ENCODE results near the gene SMIM8.

SMIM8 gene

DNA sequence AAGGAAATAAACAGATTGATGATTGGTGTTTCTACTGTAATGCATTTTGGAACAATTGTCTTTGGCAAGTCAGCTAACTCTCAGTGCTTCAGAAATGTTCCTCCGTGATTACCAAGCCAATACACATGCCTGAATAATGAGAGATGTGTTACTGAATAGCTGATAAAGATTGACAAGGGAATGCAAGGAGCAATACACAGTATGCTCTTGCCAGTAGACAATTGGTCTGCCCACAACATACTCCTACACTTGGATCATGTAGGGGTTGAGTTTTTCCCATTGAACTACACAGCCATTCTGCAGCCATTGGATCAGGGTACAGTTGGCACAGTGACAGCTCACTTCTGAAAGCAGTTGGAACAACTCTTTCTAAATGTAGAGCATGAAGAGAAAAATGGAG, 12.3 kb downstream of the SMIM8 start:
- DNase-seq (ENCODE audit: low spot score), result no peak

DNA sequence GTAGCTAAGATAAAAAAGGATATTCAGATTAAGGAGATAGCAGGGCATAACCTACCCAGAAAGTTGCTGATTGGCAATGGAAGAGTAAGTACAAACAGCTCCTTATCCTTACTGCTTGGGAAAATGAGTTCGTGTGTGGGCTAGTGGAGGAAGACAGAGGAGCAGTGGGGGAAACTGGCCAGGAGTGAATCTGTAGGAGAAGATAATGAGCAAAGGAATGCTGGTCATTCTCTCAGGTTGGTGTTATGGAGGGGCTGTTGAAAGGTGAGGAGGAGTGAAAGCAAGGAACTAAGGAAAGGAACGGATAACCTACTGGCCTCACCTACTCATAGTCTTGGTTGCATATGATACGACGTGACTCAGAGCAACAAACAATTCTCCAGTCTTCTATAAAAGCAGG, 14.0 kb downstream of the SMIM8 start:
- no peak for DNase-seq (ENCODE audit: low spot score)

GRCh38 chr6:87340230-87340629, 17.8 kb downstream of the SMIM8 start:
- no peak for DNase-seq (ENCODE audit: low spot score)

GRCh38 chr6:87341158-87341557, 18.8 kb downstream of the SMIM8 start:
- DNase-seq (ENCODE audit: low spot score), result no peak

- no peak for DNase-seq (ENCODE audit: low spot score)
Observed at GRCh38 chr6:87341899-87342298, 19.5 kb downstream of the SMIM8 start.

DNA sequence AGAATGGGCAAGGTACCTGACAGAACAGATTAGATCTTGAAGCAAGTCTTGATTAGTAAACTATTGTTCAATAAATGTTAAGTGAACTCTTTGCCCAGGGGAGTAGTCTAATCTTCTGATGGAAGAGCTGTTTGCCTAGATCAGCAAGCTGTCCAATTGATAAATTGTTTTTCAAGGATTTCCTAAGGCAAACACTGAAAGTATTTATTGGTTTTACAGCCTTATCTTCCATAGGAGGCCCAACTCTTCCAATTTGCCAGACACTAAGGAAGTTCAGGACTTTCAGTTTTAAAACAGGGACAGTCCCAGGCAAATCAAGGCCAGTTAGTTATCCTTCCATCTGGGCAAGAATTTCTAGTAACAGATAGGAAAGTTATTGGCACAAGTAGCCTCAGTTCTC, 20.4 kb downstream of the SMIM8 start:
- no peak for DNase-seq (ENCODE audit: low spot score)

- DNase-seq (ENCODE audit: low spot score), result no peak
Observed at GRCh38 chr6:87344731-87345130, 22.3 kb downstream of the SMIM8 start, which contains the start of gene C6orf163. Gene C6orf163, plus strand, starts transcription at chr6:87344813. Its CDS starts 287 bp downstream, at chr6:87345100.

DNA sequence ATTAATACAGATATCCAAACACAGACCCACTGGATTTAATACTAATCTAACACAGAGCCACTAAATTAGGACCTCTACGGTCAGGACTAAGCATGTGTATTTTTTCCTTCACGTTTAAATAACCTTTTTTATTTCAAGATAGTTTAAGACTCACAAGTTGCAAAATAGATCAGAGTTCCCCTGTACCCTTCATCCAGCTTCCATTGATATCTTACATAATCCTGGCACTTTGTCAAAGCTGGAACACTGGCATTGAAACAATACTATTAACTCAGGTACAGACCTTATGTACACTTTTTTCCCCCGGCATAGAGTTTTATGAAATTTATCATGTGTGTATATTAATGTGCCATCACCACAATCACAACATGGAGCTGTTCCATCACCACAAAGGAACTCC, 24.3 kb downstream of the SMIM8 start:
- DNase-seq (ENCODE audit: low spot score), result no peak

DNA sequence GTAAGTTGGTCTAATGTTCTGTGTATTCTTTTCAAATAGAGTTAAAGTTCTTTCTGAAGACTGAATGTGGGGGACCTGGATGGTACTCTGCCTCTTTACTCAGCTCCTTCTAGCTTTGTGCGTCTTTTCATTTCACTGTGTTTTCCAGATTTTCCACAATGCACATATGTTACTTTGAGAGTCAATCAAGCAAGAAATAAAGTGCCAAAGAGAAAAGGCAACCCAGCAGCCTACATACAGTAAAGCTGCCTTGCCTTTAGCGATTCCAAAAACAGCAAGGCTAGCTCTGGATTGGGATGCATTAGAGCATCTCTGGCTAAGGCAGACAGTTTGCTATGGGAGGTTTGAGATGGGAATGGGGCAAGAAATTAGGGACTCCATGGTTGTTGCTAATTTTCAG, 27.5 kb downstream of the SMIM8 start:
- DNase-seq (ENCODE audit: low spot score), result no peak

DNA sequence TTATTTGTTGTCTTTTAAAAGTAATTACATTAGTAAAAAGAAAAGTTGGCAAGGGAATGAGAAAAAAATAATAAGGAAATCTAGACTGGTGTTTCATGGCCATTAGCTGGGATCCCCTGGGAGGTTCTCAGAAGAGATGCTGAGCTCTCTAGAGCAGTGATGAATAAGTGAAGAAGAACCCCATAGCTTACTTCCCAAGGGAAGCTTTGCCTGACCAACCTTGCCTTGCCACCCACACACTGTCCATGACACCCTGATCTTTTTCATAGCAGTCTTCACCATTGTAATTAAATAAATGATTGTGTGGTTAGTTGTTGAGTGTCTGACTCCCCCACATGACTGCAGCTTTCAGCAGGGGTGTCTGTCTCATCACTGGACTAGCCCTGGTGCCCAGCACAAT, 28.1 kb downstream of the SMIM8 start:
- no peak for DNase-seq (ENCODE audit: low spot score)

DNA sequence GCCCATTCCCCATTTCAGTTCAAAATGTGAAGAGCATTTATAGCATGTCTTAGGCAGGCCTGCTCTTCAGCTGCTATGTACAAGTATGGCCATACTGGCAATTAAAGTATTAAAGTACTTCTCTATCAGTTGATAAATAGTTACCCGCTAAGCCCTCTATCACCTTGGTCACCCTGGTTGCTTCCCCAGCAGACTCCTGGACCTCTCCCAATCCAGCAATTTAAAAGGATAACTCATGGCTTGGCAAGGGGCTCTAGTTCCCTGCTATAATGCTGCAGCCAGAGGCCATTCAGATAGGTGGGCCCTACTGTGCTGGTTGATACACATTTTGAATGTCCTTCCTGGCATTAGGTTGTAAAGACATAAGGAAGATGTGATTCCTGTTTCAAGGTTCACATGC, 29.2 kb downstream of the SMIM8 start:
- no peak for DNase-seq (ENCODE audit: low spot score)

DNA sequence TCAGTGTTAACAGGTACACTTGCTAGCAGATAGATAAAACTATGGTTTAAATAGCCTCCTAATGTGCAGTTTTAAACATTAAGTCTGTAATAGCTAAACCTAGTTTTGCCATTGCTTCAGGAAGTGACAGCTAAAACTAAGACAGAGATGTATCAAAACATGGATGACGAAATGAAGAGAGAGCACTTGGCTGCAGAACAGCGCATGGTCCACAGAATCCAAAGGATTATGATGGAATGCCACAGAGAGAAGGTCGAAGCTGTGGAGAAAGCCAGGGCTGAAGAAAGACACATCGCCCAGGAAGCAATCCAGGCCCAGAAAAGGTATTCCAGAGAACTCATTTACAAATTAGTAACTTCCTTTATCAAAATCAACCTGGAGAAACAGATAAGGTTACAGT, 33.8 kb downstream of the SMIM8 start:
- DNase-seq (ENCODE audit: low spot score), result no peak

DNA sequence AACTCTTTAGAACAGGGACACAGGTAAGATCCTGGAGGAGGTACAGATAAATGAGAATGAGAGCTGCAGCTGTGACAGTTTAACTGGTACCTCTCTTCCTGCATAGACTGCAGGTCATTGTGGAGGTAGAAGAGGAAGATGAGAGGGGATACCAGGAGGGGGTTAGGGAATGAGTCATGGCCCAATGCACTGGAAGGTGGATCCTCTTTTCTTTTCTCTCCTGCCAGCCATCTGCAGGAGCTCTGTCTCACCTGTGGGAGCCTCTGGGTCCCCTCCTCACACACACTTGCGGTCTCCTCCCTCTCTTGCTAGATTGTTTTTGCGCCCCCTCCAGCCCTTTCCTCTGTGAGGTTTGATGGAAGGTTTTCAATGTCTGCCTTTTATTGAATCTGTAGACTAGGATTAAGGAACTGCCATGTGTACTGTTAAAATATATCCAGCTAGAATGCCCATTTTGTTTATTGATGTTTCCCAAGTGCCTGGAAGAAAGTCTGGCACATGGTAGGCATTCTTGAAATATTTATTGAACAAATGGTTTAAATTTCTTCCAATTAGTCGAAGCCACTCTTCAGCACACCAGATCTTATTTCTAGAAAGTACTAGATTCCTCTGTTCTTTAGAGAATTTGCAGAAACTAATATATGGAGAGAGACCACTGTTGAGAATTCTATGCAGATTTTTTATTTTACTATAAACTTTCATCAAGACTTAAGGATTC, 35.2 kb downstream of the SMIM8 start:
- DNase-seq (ENCODE audit: low spot score), result no peak

GRCh38 chr6:87364602-87365252, 42.3 kb downstream of the SMIM8 start:
- no peak for DNase-seq (ENCODE audit: low spot score)

DNA sequence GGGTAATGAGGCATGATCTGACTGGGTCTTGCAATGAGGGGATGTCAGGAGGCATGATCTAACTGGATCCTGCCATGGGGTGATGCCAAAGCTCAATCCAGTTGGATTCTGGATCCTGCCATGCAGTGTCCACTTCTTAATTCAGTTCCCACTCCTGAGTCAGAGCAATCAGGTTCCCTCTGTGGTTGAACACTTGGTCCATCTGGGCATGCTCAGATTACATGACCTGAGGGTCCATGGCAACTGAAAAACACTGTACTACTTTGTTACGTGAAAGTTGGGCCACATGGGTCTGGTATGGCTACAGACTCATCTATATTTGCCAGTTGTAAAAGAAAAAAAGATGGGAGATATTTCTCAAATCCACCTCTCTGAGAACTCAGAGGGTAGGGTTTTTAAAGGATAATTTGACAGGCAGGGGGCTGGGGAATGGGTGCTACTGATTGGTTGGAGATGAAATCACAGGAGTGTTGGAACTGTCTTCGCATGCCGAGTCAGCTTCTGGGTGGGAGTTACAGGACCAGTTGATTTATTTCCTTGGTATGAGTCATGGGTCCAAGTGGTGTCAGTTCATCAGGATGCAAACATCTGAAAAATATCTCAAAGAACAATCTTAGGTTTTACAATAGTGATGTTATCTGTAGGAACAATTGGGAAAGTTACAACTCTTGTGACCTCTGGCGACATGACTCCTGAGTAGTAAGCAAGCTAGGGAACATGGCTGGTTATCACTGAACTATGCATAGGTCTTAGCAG, 43.9 kb downstream of the SMIM8 start:
- DNase-seq (ENCODE audit: low spot score), result no peak

DNA sequence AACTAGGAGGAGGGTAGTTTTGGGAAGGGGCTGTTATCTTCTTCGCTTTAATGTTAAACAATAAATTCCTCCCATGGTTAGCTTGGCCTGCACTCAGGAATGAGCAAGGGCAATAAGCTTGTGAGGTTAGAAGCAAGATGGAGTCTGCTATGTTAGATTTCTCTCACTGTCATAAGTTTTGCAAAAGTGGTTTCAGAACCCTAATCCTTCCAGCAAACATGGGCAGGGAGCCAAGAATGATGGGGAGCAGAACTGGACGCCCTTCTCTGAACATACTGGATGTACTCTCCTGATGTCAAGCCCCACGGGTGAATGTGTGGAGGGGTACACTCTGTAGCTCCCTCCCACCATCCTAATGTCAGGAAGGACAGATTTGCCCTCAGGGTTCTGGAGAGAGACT, 44.5 kb downstream of the SMIM8 start:
- DNase-seq (ENCODE audit: low spot score), result no peak

DNA sequence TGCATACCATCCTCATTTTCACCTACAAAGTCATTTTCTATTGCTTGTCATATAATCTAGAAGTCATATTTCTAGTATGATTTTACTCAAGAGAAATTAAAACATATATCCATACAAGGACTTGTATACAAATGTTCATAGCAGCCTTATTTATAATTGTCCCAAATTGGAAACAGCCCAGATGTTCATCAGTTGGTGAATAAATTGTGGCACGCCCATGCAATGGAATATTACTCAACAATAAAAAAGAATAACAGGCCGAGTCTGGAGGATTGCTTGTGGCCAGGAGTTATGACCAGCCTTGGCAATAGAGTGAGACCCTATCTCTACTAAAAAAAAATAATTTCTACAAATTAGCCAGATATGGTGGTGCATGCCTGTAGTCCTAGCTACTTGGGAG, 51.0 kb downstream of the SMIM8 start:
- DNase-seq (ENCODE audit: low spot score), result no peak

GRCh38 chr6:87375315-87375714, 52.9 kb downstream of the SMIM8 start:
- DNase-seq (ENCODE audit: low spot score), result no peak

GRCh38 chr6:87376643-87377042, 54.3 kb downstream of the SMIM8 start:
- no peak for DNase-seq (ENCODE audit: low spot score)

DNA sequence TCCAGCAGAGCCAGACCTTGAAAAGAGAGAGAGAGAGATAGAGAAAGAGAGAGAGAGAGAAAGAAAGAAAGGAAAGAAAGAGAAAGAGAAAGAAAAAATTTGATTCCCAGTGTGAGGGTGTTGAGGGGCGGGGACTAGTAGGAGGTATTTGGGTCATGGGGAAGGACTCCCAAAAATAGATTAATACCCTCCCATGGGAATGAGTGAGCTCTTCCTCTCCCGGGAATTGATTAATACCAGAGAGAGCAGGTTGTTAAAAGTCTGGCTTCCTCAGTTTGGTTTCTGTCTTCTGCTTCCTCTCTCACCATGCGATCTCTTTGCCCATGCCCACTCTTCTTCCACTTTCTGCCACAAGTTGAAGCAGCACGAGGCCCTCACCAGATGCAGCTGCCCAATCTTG, 56.6 kb downstream of the SMIM8 start:
- DNase-seq (ENCODE audit: low spot score), result no peak

DNA sequence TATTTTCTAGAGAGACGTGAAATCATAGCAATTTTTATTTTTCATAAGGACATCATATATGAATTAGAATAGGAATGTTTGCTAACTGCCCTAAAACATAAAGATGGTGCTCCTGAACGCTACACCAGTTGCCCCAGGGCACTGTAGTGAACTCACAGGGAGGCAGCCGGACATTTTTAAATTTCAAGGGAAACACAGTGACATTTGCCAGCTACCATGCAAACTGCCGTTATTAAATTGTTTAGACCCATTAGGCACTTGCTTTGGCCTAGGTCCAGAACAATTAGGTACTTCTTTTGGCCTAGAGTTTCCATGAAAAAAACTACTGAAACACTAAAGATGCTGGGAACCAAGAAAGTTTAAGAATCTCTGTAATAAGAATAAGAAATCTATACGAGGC, 60.5 kb downstream of the SMIM8 start:
- no peak for DNase-seq (ENCODE audit: low spot score)

GRCh38 chr6:87384038-87384437, 61.6 kb downstream of the SMIM8 start:
- DNase-seq (ENCODE audit: low spot score), result no peak

- DNase-seq (ENCODE audit: low spot score), result no peak
Observed at GRCh38 chr6:87384449-87384848, 62.1 kb downstream of the SMIM8 start.

All from hepatic stellate cell (primary cell).